HG03354 (cell line): Measurements from ENCODE around the gene PBX1.
A peak's percentile ranks its signal among the peaks of the same experiment; 100 is the strongest.

ENCODE experiments used
- ATAC-seq: cut with Tn5 transposase; IDR thresholded peaks from one replicate; pipeline ENCODE4 v1.9.1; 2021; ENCODE audit warnings: mild to moderate bottlenecking; ENCODE audit not compliant: unreplicated experiment, poor library complexity, severe bottlenecking

Gene PBX1

DNA sequence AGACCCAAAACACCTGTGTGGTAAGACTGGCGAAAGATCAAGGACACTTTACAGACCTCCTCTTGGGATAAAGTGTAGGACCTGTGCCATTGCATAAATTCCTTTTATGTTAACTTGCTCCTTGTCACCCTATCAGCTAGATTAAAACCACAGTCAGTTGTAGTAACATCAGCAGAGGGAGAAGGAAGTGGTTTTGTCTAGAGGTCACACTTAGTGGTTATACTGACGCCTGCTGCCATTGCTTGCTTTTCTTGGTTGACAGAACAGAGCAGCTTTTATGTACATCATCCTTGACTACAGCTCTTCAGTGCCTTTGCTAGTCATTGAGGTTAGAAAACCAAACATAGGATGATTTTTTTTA lies 101.4 kb downstream of the PBX1 start:
- peak; percentile 79 for ATAC-seq

DNA sequence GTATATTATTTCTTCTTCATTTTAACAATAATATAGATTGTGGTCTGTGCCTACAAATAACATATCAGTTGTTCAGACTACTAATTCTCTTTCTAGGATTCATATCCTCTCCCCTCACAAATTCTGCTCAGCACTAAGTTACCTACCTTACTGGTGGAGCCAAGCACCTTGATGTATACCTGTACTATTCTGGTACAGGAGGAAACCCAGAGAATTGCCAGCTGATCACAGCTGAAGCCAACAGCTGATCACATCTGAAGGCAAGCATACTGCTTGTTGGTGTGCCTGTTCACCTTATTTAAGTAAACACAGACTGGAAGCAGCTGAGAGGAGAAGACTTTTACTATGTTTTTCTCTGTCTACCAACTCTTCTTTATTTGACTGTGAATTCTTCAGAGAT lies 101.8 kb downstream of the PBX1 start:
- peak; percentile 18 for ATAC-seq

DNA sequence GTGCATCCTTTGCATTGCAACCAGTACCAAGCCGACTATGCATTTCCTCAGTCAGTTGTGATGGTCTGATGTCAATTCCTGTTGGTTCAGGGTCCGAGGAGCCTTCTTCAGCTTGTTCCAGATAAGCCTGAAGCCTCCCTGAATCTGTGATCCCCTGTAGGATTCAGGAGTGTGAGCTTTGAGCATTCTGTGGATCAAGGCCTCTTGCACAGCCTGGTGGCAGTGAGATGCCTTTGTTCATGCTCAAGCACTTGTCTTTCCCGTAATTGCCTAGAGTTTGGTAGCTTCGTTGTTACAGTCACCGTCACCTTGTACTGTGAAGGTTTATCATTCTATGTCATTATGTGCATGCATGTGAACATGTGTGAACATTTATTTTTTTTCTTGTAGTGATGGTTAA lies 103.5 kb downstream of the PBX1 start:
- no peak for ATAC-seq

DNA sequence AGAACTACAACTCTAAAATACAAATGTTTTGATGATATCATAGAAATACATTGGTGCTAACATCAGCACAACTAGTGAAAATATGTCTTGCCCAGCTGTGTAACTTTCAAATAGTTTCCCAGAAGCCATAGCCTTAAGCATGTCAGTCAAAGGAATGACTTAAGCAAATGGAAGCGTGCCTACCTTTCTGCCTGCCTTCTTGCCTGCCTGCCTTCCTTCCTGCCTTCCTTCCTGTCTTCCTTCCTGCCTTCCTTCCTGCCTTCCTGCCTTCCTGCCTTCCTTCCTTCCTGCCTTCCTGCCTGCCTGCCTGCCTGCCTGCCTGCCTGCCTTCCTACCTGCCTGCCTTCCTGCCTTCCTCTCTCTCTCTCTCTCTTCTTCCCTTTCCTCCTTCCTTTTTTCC lies 104.0 kb downstream of the PBX1 start:
- no peak for ATAC-seq

- no peak for ATAC-seq
Measured at GRCh38 chr1:164664127-164664526, 105.1 kb downstream of the PBX1 start.

DNA sequence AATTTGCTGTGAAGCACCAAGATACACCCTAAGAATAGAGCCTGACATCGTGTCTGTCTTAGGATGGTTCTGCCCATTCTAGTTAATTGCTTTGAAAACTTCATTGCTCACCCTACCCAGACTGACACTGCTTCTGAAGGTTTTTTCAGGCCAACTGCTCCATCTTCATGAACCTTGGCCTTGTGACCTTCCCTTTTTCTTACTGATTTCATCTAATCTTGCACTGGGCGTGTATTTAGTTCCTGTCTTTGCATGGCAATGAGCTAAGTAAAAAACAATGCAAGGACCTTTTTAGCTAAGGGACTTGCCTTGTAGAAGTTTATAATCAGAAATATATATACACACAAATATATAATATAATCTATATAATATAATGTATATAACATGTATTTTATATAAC lies 108.0 kb downstream of the PBX1 start:
- no peak for ATAC-seq

GRCh38 chr1:164667600-164667999 lies 108.6 kb downstream of the PBX1 start:
- ATAC-seq, result no peak

DNA sequence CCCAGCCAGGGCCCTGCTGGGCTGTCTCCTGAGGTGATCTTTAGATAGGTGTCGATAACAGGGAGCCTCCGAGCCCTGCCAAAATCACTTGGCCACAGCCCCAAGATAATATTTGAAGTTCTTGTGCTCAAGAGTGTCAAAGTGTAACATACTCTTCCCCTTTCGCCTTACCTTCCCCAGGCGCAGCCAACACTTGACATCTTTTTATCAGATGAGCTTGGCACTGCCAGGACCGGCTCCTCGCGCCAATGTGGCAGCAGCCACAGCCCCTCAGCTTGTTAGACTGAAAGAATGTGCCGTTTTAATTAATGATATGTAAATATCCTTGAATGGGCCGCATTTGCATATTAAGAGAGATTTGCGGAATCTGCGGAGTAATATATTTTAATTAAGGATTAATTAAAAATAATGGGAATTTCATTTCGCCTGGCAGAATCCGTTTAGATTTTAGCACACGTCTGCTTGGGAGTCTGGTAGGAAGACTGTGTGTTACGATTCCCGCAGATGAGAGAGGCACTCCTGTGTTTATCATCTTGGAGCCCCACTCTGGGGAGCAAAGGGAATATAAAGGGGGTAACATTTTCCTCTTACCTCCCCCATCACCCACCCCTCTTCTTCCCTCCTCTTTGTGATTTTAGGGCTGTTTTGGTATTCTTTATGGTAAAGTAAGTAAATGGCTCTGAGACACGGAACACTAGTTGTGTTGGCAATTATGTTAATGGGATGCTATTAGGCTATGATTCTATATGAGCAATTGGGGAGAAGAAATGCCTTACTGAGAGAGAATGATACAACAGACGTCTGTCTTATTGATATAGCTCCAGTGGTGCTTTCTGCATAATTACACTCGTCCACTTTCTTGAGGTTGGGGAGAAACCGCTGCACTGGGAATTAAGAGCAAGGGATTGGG lies 109.8 kb downstream of the PBX1 start:
- no peak for ATAC-seq

DNA sequence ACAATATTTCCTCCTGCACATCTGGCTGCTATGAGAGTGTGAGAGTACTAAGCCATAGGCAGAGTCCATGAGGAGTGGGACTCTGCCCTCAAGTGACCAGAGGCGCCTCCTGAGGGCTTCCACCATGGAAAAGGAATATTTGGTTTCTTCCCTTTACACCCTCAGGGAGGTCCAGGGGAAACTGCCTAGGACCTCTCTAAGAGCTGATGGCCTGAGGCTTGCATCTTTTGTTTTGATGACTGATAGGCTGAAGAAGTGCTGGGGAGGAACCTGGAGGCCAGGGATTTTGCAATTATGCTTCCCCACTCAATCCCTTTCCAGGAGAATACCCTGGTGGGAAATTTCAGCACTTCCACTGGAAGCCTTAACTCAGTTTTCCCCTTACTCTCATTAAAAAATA lies 111.0 kb downstream of the PBX1 start:
- no peak for ATAC-seq

GRCh38 chr1:164670786-164671185 lies 111.8 kb downstream of the PBX1 start:
- ATAC-seq, result no peak

DNA sequence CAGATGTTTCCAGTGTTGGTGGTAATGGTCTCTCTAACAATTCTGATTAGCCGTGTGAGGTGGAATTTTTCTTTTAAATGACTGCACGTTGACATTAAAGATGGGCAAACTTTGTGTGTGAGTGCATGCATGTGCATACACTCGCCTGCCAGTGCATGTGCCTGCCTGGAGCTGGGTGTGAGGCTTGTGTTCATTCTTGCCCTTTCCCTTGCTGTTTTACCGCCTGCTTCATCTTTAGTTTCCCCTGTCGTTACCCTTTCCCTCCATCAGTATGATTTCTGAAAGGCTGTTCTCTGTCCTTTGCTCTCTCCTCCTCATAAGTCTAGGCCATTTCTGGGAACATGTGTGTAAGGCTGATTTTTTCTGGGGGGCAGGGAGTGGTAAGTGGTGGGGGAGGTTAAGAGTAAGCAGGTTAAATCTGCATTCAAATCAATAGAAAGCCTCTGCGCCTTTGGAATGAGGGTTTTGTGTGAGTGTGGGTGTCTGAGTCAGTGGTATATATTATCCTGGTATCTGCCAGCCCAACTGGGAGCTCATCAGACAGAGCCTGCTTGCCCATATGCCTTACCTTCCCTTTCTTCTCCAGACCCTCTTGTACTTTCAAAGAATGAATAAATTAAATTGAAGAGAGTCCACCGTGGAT lies 112.5 kb downstream of the PBX1 start:
- ATAC-seq, result no peak

DNA sequence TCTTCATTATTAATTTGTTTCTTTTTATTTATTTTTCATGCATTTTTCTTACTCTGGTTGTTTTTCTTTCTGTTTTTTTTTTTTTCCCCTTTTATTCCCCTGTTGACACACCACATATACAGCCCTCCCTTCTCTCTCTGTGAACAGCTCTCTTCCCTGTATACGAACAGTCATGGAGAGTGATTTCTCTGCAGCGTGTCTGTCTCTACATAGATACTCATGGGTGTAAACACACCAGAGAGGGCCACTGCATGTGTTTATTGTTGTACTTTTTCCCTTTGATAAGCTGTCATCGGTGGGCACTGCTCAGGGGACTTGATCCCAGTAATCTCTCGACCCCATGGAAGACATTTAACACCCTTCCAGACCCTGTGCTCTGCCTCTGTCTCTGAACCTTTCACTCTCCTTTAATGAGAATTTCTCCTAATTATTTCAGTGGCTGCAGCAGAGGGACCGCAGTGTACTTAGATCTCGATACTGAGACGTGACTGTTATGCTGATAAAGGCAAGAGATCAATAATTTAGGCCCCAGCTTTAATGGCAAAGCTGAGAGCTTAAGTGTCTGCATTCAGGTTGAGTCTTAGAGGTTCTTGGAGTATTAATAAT lies 113.1 kb downstream of the PBX1 start:
- no peak for ATAC-seq

GRCh38 chr1:164672588-164672987 lies 113.6 kb downstream of the PBX1 start:
- no peak for ATAC-seq

GRCh38 chr1:164673584-164674214 lies 114.7 kb downstream of the PBX1 start:
- ATAC-seq, result no peak

DNA sequence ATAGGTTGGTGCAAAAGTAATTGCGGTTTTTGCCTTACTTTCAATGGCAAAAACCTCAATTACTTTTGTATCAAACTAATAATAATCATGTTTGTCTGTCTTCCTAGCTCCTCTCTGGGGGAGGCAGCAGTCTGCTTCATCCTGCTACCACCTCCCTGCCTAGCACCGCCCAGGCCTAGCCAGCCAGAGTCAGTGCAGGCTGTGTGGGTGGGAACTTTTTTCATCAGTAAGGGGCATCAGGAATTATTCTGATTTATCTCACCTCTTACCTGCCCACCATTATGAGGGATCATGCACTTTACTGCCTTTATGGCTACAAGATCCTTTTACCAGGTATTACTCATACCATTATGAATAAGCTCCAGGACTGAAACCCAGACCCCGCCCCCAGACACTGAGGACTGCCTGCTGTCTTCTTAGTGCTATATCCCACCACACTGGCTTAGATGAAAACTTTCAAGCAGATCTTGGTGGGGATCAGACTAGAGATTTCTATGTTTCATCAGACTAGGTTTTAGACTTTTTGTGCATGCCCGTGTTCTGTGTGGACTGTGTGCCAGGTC lies 116.4 kb downstream of the PBX1 start:
- no peak for ATAC-seq

GRCh38 chr1:164678136-164678700 lies 119.2 kb downstream of the PBX1 start:
- no peak for ATAC-seq

- no peak for ATAC-seq
Measured at GRCh38 chr1:164682570-164682969, 123.6 kb downstream of the PBX1 start.

GRCh38 chr1:164683235-164683634 lies 124.3 kb downstream of the PBX1 start:
- no peak for ATAC-seq

DNA sequence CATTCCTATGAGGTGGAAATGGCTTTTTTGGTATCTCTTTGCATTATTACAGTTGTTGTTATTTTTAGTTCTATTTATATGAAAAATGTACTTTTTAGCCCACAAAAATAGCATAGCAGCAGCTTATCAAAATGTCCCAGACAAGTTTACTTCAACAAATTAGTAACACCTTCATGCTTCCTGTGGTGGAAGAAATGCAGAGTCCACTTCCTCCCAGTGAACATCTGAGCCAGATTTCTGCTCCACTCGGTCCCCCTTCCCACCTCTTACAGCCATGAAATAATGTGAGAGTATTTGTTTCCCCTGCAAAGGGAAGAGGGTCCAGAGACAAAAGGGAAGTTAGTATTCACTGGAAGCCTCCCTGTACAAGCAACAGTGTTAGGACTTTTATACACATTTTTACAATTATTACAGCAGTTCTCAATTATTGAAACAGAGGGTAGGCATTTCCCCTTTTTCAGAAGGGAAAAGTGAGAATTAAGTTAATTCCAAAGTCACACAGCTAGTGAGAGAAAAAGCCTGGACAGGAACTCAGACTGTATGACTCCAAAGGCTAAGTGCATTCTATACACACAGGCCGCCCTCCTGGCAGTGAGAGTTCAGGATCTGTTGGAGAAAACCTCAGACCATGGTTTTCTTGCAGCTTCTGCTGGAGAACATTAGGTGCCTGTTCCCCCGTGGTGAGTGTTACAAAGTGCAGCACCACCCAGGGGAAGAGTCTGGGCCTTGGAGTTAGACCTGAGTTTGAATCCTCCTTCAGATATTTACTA lies 126.5 kb downstream of the PBX1 start:
- ATAC-seq, result no peak
